Frontal cortex (tissue), 4 donors: ENCODE results near the gene SEMA4F. TPM values are rescaled to one million over a fixed set of nuclear protein-coding genes. Genes with fewer than 3 reads are reported as not detected.

Experiments
- DNase-seq, 2 donors: peaks; one replicate each; pipeline ENCODE4 v3.0.0; 2012; ENCODE audit warnings: low spot score in 2 of 2
- FAIRE-seq: peaks from 2 replicates; lab custom pipeline; 2012; peaks lifted over from hg19 to GRCh38; lab: Jason Lieb, UNC
- total RNA-seq: library from RNA; depleted of rRNA; stranded (reverse); fragments of >200 nt; gene quantifications from one replicate; pipeline ENCODE4 v1.2.3, GENCODE V29; 2014
- donor health status: control.
- donor health status: control.
- donor health status: control.

The SEMA4F gene
- total RNA-seq, 1 donor from 2014 or later: 14.7 TPM

DNA sequence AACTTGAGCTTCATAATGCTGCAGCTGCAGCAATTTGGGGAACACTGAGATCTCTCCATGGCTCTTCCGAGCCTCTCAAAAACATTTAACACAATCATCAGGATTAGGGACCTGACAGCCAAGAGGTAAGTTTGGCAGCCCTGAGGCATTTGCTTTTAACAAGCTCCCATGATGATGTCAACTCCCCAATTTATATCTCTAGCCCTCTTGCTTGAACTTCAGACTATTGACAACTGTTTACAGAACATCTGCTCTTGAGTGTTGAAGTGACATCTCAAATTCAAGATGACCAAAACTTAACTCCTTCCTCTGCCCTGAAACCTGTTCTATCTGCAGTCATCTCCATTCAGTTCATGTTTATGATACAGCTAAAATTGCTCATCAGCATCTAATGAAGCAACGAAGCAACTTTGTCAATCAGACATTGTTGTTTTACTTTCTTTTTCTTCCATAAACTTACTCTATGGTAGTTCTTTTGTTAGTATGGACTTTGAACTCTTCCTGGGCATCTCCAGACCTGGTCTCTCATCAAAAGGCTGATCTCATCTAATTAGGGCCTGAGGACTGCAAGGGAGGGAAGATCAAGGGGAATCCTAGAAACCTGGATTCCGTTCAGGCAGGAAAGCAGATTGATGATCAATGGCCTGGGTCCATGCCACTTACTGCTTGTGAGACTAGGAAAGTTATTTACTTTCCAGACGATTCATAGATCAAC is 48.1 kb downstream of the SEMA4F start:
- FAIRE-seq (no peak), DNase-seq (no peak)

DNA sequence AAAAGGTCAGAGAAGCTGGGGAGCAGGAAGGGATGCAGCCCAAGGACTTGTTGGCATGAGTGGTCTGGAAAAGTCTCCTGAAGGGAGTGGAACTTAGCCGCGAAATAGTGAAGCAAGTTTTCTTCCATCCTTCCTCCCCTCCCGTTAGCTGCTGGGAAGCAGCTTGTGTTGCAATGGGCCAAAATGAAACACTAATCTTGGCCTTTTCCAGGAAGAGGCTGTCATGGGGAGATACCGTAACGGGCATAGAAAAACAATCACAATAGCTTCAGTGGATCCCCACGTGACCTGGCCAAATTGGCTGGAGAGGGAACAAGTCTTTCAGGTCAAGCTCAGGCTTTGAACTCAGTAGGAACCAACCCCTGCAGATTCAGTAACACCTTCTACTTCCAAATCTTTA is 49.3 kb downstream of the SEMA4F start:
- DNase-seq: no peak
- FAIRE-seq: no peak

DNA sequence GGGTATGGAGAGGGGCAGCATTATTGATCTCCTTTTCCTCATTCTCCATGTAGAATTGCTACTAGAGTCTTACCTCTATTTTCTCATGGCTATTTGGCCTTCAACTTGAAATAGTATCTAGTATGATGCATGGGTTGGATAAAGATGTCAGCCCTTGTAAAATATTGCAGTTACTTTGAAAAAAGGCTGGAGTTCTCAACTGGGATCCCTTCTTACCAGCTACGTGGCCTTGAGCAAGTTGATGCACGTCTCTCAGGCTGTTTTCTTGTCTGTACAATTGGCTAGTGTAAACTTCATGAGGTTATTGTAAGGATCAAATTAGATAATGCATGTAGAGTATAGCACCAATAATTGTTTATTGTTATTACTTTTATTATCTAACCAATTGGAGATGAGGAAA is 50.2 kb downstream of the SEMA4F start:
- FAIRE-seq: no peak
- no peak for DNase-seq

DNA sequence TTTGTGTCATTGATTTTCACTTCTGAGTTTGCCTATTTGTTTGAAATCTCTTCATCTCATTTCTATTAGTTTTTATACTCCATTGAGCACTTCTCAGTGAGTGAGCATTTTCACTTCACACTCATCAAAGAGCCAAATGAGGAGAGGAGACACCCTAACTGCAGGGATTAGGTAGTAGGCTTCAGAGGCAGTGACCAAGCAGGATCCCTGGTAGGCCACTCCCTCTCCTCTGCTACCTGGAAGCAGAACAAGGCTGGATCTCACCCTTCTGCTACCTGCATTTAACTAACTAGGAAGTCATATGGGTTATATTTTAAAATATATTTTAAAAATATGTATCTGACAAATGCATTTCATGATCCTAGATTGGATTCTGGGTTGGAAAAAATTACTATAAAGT is 52.7 kb downstream of the SEMA4F start:
- DNase-seq: no peak
- FAIRE-seq: no peak

DNA sequence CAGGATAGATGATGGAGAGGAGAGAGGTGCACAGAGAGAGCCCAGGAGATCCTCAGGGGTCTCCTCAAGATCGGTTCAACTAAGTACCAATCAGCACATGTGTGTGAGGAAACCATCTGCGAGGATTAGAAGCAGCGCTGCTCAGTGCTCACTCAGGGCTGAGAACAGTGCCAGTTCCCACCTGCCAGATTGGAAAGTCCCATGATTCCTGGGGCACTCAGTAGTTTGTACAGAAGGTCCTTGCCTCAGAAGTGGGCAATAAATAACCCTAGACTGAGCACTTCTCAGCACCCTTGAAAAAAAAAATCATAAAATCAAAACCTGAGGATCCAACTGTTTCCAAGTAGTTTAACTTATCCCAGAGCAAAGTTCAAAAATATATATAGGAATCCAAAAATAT is 53.8 kb downstream of the SEMA4F start:
- DNase-seq (no peak), FAIRE-seq (no peak)

DNA sequence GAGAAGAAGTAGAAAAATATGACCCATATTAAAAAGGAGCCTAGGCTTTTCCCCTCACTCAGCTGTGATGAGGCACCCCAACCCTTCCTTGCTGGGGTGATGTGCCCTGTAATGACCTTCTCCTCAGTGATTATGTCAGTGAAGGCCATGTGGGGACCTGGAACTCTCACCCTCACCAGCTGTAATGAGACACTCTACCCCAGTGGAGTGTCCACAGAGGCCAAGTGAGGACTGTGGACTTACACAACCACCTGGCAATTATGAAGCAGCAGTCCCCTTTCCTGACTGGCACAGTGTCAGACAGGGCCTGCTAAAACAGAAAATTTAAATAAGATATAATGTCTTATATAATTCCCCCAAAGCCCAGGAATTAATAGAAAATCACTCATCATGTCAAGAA is 54.2 kb downstream of the SEMA4F start:
- DNase-seq (no peak), FAIRE-seq (no peak)

DNA sequence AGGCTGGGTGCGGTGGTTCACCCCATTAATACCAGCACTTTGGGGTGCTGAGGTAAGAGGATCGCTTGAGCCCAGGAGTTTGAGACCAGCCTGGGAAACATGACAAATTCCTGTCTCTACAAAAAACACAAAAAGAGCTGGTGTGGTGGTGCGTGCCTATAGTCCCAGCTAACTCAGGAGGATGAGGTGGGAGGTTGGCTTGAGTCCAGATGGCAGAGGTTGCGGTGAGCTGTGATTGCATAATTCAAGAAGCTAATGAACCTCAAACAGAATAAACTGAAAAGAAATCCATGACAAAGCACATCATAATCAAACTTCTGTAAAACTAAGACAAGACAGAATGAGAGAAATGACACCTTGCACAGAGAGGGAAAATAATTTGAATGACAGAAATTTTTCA is 54.8 kb downstream of the SEMA4F start:
- no peak for DNase-seq
- no peak for FAIRE-seq

DNA sequence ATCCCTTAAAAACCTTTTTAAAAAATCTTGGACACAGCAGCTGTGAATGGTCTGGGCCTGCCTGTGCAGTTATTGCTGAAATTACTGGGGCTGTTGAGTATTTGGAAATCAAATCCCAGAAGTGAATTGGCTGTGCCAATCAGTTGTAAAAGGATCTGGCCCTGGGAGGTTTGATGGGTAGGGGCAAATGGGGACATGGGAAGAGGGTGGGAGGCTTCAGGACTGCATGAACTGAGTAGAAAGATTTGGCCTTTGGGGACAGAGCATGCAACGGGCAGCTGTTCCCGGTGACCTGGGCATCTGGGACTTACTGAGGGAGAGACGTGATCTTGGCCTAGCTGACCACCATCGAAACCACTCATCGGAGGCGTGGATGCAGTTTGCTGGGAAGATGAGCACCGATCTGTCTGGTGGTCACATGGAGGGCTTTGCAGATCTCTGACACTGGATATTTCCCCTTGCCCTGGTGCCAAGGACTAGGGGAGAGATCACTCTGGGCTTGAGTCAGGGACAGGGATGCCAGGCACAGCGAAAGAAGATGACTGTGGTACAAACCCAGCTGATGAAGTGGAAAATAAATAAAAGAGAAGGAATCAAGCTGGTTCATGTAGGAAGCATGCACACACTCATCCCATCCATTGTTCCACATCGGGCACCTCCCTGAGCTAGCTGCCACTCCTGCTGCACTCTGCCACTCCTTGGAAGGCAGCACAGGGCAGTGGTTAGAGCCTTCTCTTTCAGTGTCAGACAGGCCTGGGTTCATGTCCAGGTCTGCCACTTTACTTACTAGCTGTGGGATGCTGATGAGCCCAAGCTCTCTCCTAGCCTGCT is 58.4 kb downstream of the SEMA4F start:
- no peak for DNase-seq
- no peak for FAIRE-seq

DNA sequence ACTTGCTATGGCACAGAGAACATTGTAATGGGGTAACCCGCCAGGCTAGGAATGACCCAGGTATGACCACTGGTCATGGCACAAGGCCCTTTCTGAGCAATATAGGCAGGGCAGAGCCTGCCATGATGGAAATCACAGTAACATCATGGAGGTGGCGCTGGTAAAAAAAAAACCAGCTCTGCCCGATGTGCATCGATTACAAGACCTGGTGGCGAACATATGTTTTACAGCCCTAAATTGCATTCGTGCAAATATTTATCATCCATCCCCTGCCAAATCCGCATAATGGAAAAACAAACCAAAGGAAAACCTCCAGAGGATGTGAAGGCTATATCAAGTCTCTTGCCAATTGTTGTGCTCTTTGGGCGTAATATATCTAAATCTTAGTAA is 60.6 kb downstream of the SEMA4F start:
- DNase-seq: no peak
- FAIRE-seq: no peak

DNA sequence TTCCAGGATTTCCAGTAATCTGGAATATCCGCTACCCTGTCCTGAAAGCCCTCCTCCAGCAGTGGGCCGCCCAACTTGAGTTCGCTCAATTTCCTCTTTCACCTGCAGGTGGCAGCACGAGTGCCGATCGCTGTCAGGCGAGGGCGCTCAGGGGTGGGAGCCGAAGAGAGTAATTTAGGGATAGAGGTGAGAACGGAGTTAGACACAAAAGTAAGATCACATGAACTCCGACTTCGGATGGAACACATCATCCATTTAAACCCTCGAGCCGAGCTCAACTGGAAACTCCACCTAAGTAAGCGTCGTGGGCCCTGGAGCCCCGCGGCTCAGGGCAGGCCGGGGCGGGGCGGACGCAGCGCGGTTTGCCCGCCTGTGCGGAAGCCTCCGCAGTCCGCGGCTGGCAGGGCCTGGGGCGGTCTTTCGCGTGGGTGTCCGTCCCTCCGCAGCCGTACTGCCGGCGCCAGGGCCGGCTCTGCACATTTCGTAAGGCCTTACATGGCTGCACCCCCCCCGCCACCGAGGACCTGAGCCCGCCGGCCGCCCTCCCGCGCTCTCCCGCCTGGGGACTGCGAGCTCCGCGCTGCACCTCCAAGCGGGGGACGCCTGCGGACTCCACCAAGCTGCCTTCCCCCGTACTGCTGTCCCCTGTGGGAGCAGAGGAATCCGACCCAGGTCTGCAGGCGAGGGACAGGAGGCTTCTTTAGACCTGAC is 61.2 kb downstream of the SEMA4F start:
- DNase-seq: peak; percentile 71 to 72
- no peak for FAIRE-seq

DNA sequence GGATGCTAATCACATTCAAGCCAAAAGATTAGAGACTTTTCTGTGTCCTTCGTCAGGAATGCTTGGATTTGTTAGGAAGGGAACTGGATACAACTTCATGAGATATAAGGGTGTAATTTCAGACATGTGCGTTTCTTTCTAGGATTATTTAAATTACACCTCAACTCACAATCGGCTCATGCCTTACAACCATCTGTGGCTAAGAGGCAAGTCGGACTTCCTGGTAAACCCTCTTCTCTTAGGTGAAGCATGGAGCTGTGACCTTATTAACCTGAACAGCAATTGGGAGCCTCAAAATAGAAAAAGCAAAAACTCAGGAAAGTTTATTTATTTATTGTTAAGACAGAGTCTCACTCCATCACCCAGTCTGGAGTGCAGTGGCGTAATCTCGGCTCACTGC is 61.8 kb downstream of the SEMA4F start:
- FAIRE-seq (no peak), DNase-seq (no peak)

DNA sequence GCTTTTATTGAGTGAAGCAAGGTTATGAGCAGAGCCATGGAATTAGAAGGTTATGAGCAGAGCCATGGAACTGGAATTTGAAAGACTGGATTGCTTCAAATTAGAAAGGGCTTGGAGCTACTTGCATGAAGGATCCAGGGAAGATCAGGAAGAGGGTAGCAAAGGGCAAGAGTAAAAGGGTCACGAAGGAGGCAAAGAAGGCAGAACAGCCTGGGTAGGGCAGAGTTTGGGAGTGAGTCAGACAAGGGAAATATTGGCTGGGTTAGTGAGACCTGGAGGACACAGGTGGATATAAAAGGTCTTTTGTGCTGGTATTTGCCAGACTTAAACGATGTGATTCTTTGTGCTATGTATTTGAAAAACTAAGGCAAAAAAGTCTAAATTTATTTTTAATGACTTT is 65.0 kb downstream of the SEMA4F start:
- no peak for FAIRE-seq
- no peak for DNase-seq

DNA sequence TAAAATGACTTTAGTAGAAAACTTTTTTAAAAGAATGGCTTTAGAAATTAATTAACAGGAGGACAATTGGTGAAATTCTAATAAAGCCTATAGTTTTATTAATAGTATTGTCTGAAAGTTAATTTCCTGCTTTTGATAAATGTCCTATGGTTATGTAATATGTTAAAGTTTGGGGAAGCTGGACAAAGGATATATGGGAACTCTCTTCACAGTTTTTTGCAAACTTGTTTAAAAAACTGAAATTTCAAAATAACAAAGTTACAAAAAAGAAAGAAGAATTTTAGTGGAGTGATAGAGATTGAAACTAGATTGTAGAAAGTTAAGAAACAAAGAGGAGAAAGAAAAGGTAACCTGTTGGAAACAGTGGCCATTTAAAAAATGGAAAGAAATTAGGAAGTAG is 67.3 kb downstream of the SEMA4F start:
- FAIRE-seq (no peak), DNase-seq (no peak)

DNA sequence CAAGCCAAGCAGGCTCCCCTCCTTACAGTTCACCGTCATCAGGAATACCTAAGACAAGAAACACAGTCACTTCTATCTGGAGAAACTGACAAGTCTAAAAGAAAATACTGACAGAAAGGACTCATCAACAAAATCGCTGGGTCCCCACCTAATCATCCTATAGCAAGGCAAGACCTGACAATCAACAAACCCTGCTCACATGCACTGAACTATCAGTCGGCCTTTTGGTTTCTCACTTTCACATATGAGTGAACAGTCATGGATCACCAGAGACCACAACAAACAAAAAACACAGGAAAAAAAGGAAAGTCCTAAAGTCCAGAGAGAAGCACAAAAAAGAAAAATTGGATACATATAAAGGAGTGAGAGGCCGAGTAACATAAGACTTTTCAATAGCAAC is 70.4 kb downstream of the SEMA4F start:
- FAIRE-seq (no peak), DNase-seq (no peak)

DNA sequence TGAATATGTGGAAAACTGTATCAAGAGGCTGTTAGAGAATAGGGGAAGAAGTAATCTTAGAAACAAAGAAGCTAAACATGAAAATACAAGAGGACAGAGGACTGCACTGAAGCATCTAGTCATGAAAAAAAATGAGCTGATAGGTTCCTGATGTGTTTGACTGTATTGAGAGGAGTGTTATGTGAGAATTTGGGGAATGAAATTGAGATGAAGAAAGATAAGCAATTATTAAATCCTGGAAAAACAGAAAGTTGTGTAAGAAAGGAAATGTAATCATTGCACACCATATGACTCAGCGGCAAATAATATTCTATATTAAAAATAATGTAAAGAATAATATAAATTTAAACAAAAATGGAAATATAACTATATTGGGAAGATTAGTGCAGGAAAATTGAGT is 71.2 kb downstream of the SEMA4F start:
- no peak for FAIRE-seq

DNA sequence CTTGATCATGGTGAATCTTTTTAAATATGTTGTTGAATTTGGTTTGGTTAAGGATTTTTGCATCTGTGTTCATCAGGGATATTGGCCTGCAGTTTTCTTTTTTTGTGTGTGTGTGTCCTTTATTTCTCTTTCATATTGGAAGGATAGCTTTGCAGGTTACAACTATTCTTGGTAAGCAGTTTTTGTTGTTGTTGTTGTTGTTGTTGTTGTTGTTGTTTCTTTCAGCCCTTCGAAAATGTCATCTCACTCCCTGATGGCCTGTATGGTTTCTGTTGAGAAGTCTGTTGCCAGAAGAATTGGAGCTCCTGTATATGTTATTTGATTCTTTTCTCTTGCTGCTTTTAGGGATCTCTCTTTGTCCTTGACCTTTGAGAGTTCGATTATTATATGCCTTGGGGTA is 74.8 kb downstream of the SEMA4F start:
- FAIRE-seq: no peak
- DNase-seq: no peak

More for the DNA sequence above, 71.2 kb downstream of the SEMA4F start:
- no peak for DNase-seq

DNA sequence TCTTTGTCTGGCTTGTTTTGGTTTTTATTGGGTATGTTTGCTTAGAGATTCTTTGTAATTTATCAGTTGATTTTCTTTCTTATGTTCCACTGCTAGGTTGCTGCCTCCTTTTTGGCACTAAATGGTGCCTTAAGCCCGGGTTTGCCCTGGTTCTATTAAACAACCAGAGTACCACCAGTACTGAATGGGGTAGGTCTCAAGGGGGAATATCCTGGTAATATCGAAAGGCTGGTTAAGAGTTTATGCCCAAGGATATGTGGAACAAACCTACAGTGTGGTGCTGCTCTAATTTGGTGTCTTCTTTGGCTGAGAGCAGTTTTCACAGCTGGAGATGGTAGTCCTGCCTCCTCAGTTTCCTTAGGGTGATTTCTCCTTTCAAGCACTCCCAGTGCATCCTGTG is 76.5 kb downstream of the SEMA4F start:
- FAIRE-seq: no peak
- no peak for DNase-seq
